Neural crest cell (in vitro differentiated cells): ENCODE data around the gene FAM186B. TPM values are rescaled to one million over a fixed set of nuclear protein-coding genes. Genes with fewer than 3 reads are reported as not detected.
A peak's percentile ranks its signal among the peaks of the same experiment; 100 is the strongest.

Experiments
- DNase-seq: peaks from one replicate; pipeline ENCODE4 v3.0.0; 2021; ENCODE audit warnings: low read depth, mixed read lengths, low spot score
- H3K27ac Mint-ChIP-seq: one replicate; pipeline ENCODE4 v1.8.0; 2021; ENCODE audit warnings: mild to moderate bottlenecking, mixed read lengths; ENCODE audit not compliant: unreplicated experiment
- H3K27me3 Mint-ChIP-seq: 2 replicates; pipeline ENCODE4 v1.8.0; 2021; ENCODE audit warnings: low read depth, mild to moderate bottlenecking, mixed read lengths
- H3K36me3 Mint-ChIP-seq: 2 replicates; pipeline ENCODE4 v1.8.0; 2021; ENCODE audit warnings: low read depth, mild to moderate bottlenecking, mixed read lengths
- H3K4me1 Mint-ChIP-seq: 2 replicates; pipeline ENCODE4 v1.8.0; 2021; ENCODE audit warnings: mixed read lengths
- H3K4me3 Mint-ChIP-seq: one replicate; pipeline ENCODE4 v1.8.0; 2021; ENCODE audit warnings: mild to moderate bottlenecking, mixed read lengths
- H3K9me3 Mint-ChIP-seq: 2 replicates; pipeline ENCODE4 v1.8.0; 2021; ENCODE audit warnings: mixed read lengths
- CTCF ChIP-seq: fragments of 200-600 bp; sonication (generic); conservative IDR thresholded peaks from 2 replicates; pipeline ENCODE4 v1.5.0; 2021; ENCODE audit warnings: antibody characterized with exemption, mild to moderate bottlenecking
- total RNA-seq: library from RNA; stranded (reverse); gene quantifications from 2 replicates; pipeline ENCODE4 v1.2.1, GENCODE V29; 2021

FAM186B gene
- total RNA-seq, 1 donor from 2014 or later: 0.28 TPM

DNA sequence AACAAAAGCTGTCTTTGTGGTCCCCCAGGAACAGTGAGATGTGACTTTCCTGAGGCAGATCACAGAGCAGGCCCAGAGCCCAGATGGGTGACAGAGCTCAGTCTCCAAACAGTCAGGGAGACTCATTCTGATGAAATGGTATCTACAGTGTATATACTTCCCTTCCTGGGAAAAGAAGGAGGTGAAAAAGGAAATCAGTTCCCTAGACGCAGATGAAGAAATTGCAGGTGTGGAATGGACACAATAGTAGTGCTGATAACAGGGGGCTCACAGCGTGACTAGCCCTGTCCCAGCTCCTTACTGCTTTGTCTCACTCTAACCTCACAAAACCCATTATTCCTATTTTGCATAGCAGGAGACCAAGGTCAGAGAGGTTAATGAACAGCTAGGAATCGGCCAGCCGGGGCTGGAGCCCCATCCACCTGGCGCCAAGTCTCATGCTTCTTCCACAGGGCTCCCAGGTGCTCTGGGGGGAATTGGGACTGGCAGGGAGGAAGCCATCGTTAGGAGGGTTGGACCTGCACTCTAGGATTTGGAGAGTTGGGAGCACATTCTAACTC is 54.7 kb downstream of the FAM186B start:
- no peak for DNase-seq
- TF ChIP-seq CTCF: no peak
- H3K27ac Mint-ChIP-seq: peak overlapping the region; percentile 23
- H3K9me3 Mint-ChIP-seq: no peaks in the 10 kb centered on the region
- no peak overlapping the region for H3K4me3 Mint-ChIP-seq
- H3K36me3 Mint-ChIP-seq: no peaks in the 10 kb centered on the region
- H3K4me1 Mint-ChIP-seq: peaks cover 8% of the 10 kb centered on the region
- peaks cover 19% of the 10 kb centered on the region for H3K27me3 Mint-ChIP-seq

- H3K4me3 Mint-ChIP-seq: no peak overlapping the region
- H3K27ac Mint-ChIP-seq: no peak overlapping the region
- peaks cover 23% of the 10 kb centered on the region for H3K27me3 Mint-ChIP-seq
- no peak for DNase-seq
- peaks cover 10% of the 10 kb centered on the region for H3K4me1 Mint-ChIP-seq
- no peaks in the 10 kb centered on the region for H3K36me3 Mint-ChIP-seq
- H3K9me3 Mint-ChIP-seq: no peaks in the 10 kb centered on the region
- no peak for TF ChIP-seq CTCF
Observed at GRCh38 chr12:49549735-49550692, 55.4 kb downstream of the FAM186B start.

GRCh38 chr12:49548822-49549648 is 56.4 kb downstream of the FAM186B start:
- no peak for DNase-seq
- no peak overlapping the region for H3K27ac Mint-ChIP-seq

GRCh38 chr12:49548481-49548821 is 57.0 kb downstream of the FAM186B start:
- Mint-ChIP-seq H3K36me3 (no peaks in the 10 kb centered on the region), H3K27me3 (peaks cover 37% of the 10 kb centered on the region), H3K4me3 (no peak overlapping the region)

More at GRCh38 chr12:49548822-49549648, 56.4 kb downstream of the FAM186B start:
- Mint-ChIP-seq H3K4me3 (no peak overlapping the region), H3K9me3 (no peaks in the 10 kb centered on the region), H3K36me3 (no peaks in the 10 kb centered on the region), H3K27me3 (peaks cover 33% of the 10 kb centered on the region), H3K4me1 (peaks cover 19% of the 10 kb centered on the region)
- TF ChIP-seq CTCF: no peak

More at GRCh38 chr12:49548481-49548821, 57.0 kb downstream of the FAM186B start:
- Mint-ChIP-seq H3K9me3 (no peaks in the 10 kb centered on the region), H3K27ac (no peak overlapping the region), H3K4me1 (peaks cover 20% of the 10 kb centered on the region)
- no peak for DNase-seq
- no peak for TF ChIP-seq CTCF
